ENCODE results near the gene LRP1. TPM values are rescaled to one million over a fixed set of nuclear protein-coding genes. Genes with fewer than 3 reads are reported as not detected.

Gene LRP1
- total and polyA plus RNA-seq, 2 of the 13 experiments (the other 11 are each of a cell fraction or from before 2014, with no cell fraction given) = 14.7 to 30.8 TPM

GRCh38 chr12:57213058-57213715, 84.9 kb downstream of the LRP1 start (continued):
- TF ChIP-seq AFF4 (CRISPR knock-in tag; IDR thresholded peaks at IDR 0.05) (no peak), MYC (CRISPR knock-in tag; IDR thresholded peaks at IDR 0.05; ENCODE audit: borderline replicate concordance) (peak; percentile 45; the same call in 1 of the 2 replicates), TOPORS (CRISPR knock-in tag; IDR thresholded peaks at IDR 0.05) (no peak), ZNF180 (CRISPR knock-in tag; IDR thresholded peaks at IDR 0.05; ENCODE audit: borderline replicate concordance, low read depth) (no peak), CHD4 (IDR thresholded peaks at IDR 0.05; ENCODE audit: borderline replicate concordance, low read length) (no peak), GZF1 (CRISPR knock-in tag; IDR thresholded peaks at IDR 0.05) (no peak), SIX4 (CRISPR knock-in tag; IDR thresholded peaks at IDR 0.05) (no peak), CBX5 (CRISPR knock-in tag; IDR thresholded peaks at IDR 0.05; ENCODE audit: borderline replicate concordance) (no peak), TBX3 (IDR thresholded peaks at IDR 0.05; ENCODE audit: borderline replicate concordance) (no peak), ZNF550 (CRISPR knock-in tag; IDR thresholded peaks at IDR 0.05; ENCODE audit: borderline replicate concordance) (no peak), MBD4 (IDR thresholded peaks at IDR 0.05; ENCODE audit: borderline replicate concordance, low read length) (no peak), CEBPB (IDR thresholded peaks at IDR 0.05; ENCODE audit: borderline replicate concordance, low read depth, low read length) (no peak), POGZ (CRISPR knock-in tag; IDR thresholded peaks at IDR 0.05) (no peak), MTA1 (CRISPR knock-in tag; IDR thresholded peaks at IDR 0.05; ENCODE audit: borderline replicate concordance) (no peak), REL (CRISPR knock-in tag; conservative IDR thresholded peaks at IDR 0.05) (no peak), EED (CRISPR knock-in tag; IDR thresholded peaks at IDR 0.05) (no peak), ZNF772 (CRISPR knock-in tag; IDR thresholded peaks at IDR 0.05) (no peak), SAFB2 (CRISPR knock-in tag; IDR thresholded peaks at IDR 0.05; ENCODE audit: borderline replicate concordance, low read depth) (no peak), DNMT1 (CRISPR knock-in tag; IDR thresholded peaks at IDR 0.05) (no peak), ZNF775 (CRISPR knock-in tag; IDR thresholded peaks at IDR 0.05; ENCODE audit: borderline replicate concordance) (no peak), RNF2 (conservative IDR thresholded peaks at IDR 0.05; ENCODE audit: low read depth) (no peak), GATA4 (IDR thresholded peaks at IDR 0.05; ENCODE audit: borderline replicate concordance, low read depth) (no peak)
- TF ChIP-seq, protein P1, sequence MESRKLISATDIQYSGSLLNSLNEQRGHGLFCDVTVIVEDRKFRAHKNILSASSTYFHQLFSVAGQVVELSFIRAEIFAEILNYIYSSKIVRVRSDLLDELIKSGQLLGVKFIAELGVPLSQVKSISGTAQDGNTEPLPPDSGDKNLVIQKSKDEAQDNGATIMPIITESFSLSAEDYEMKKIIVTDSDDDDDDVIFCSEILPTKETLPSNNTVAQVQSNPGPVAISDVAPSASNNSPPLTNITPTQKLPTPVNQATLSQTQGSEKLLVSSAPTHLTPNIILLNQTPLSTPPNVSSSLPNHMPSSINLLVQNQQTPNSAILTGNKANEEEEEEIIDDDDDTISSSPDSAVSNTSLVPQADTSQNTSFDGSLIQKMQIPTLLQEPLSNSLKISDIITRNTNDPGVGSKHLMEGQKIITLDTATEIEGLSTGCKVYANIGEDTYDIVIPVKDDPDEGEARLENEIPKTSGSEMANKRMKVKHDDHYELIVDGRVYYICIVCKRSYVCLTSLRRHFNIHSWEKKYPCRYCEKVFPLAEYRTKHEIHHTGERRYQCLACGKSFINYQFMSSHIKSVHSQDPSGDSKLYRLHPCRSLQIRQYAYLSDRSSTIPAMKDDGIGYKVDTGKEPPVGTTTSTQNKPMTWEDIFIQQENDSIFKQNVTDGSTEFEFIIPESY (CRISPR knock-in tag; IDR thresholded peaks at IDR 0.05) = peak; percentile 93
- TF ChIP-seq, protein P2, sequence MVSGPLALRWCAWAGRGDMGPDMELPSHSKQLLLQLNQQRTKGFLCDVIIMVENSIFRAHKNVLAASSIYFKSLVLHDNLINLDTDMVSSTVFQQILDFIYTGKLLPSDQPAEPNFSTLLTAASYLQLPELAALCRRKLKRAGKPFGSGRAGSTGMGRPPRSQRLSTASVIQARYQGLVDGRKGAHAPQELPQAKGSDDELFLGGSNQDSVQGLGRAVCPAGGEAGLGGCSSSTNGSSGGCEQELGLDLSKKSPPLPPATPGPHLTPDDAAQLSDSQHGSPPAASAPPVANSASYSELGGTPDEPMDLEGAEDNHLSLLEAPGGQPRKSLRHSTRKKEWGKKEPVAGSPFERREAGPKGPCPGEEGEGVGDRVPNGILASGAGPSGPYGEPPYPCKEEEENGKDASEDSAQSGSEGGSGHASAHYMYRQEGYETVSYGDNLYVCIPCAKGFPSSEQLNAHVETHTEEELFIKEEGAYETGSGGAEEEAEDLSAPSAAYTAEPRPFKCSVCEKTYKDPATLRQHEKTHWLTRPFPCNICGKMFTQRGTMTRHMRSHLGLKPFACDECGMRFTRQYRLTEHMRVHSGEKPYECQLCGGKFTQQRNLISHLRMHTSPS (CRISPR knock-in tag; IDR thresholded peaks at IDR 0.05; ENCODE audit: low read depth) = 0 out of 2 replicates have a peak, but pooled peaks have one; percentile 42

Measured in HepG2 (cell line).